ENCODE data around the gene FNDC3B.

The FNDC3B gene

GRCh38 chr3:172170841-172171240 is 131.5 kb downstream of the FNDC3B start:
- DNase-seq (ENCODE audit: low read depth) = no peak

GRCh38 chr3:172171396-172172075 is 132.2 kb downstream of the FNDC3B start:
- DNase-seq (ENCODE audit: low read depth) = no peak

- DNase-seq (ENCODE audit: low read depth) = no peak
Observed at GRCh38 chr3:172173316-172174254, 134.2 kb downstream of the FNDC3B start.

- no peak for DNase-seq (ENCODE audit: low read depth)
Observed at GRCh38 chr3:172174513-172175253, 135.3 kb downstream of the FNDC3B start.

GRCh38 chr3:172175254-172175599 is 135.8 kb downstream of the FNDC3B start:
- DNase-seq (ENCODE audit: low read depth) = no peak

- DNase-seq (ENCODE audit: low read depth) = no peak
Observed at GRCh38 chr3:172176061-172176770, 136.8 kb downstream of the FNDC3B start.

GRCh38 chr3:172177046-172177445 is 137.7 kb downstream of the FNDC3B start:
- DNase-seq (ENCODE audit: low read depth) = no peak

- DNase-seq (ENCODE audit: low read depth) = no peak
Observed at GRCh38 chr3:172177803-172178316, 138.5 kb downstream of the FNDC3B start.

- no peak for DNase-seq (ENCODE audit: low read depth)
Observed at GRCh38 chr3:172179680-172180399, 140.5 kb downstream of the FNDC3B start.

GRCh38 chr3:172180473-172180872 is 141.1 kb downstream of the FNDC3B start:
- no peak for DNase-seq (ENCODE audit: low read depth)

GRCh38 chr3:172181932-172182586 is 142.7 kb downstream of the FNDC3B start:
- DNase-seq (ENCODE audit: low read depth) = no peak

GRCh38 chr3:172182797-172183196 is 143.4 kb downstream of the FNDC3B start:
- no peak for DNase-seq (ENCODE audit: low read depth)

GRCh38 chr3:172184106-172184822 is 144.9 kb downstream of the FNDC3B start:
- no peak for DNase-seq (ENCODE audit: low read depth)

- no peak for DNase-seq (ENCODE audit: low read depth)
Observed at GRCh38 chr3:172185907-172186306, 146.5 kb downstream of the FNDC3B start.

- no peak for DNase-seq (ENCODE audit: low read depth)
Observed at GRCh38 chr3:172186607-172187006, 147.2 kb downstream of the FNDC3B start.

- DNase-seq (ENCODE audit: low read depth) = no peak
Observed at GRCh38 chr3:172187511-172187910, 148.1 kb downstream of the FNDC3B start.

GRCh38 chr3:172188511-172188910 is 149.1 kb downstream of the FNDC3B start:
- DNase-seq (ENCODE audit: low read depth) = no peak

GRCh38 chr3:172189213-172189612 is 149.8 kb downstream of the FNDC3B start:
- no peak for DNase-seq (ENCODE audit: low read depth)

- no peak for DNase-seq (ENCODE audit: low read depth)
Observed at GRCh38 chr3:172189987-172190603, 150.7 kb downstream of the FNDC3B start.

All from activated T-helper 1 cell treated with Interleukin-2 at 50 U/mL for 16 hours (primary cell).